Skin of body (tissue), 2 donors: ENCODE measurements around the gene COL6A5. TPM values are rescaled to one million over a fixed set of nuclear protein-coding genes. Genes with fewer than 3 reads are reported as not detected.
"Not testable (repeated sequence)": the region's sequence is repeated elsewhere in the genome, so short reads cannot be mapped to it uniquely, and the experiment has no call there.

Experiments used
- DNase-seq: peaks from one replicate; lab custom pipeline; 2025; lab: John Stamatoyannopoulos, UW
- total RNA-seq: library from RNA; depleted of rRNA; stranded (reverse); fragments of >200 nt; gene quantifications from one replicate; pipeline ENCODE4 v1.2.3, GENCODE V29; 2014

Gene COL6A5
- total RNA-seq, 1 donor from 2014 or later: 0.30 TPM

DNA sequence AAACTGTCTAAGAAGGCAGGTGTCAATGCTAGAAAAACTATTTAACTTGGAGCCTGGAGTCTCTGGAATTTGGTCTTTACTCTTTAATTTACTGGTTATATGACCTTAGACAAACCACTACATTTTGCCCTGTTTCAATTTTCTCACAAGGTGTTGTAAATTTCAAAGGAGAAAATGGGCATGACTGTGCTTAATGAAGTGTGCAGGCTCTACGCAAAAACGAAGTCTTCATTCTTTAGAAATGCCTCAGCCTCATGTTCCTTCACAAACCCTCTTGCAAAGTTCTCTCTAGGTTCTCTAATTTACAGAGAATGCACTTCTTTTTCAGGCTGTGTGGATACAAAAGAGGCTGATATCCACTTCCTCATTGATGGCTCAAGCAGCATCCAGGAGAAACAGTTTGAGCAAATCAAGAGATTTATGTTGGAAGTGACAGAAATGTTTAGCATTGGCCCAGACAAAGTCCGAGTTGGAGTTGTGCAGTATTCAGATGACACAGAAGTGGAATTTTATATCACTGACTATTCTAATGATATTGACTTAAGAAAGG lies 39.1 kb downstream of the COL6A5 start:
- DNase-seq: no peak

DNA sequence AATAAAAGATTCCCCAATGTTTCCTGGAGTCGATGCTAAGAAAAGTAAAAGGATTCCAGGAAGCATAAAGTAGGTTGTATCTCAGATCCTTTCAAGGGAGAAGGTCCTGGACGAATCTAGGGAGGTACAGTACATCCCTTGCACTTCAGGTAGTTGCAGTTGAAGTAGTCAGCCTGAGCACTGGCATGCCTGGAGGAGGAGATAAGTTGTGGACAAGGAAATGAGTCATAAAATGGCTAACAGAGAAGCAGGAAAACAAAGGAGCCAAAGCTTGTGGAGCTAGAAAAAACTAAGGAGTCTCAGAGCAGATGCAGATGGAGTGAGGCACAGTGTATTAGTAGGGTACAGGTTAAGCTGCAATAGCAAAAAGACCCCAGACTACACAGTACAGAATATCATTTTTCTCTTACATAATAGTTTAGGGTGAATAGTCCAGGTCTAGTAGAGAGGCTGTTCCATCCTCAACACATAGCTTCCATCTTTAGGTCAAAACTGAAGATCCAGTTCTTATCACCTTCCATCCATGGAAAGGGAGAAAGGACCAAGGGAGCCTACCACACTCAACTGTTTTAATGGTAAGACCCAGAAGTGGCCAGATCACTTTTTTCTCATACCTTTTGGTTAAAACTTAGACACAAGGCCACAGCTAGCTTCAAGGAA lies 41.3 kb downstream of the COL6A5 start:
- DNase-seq: no peak

DNA sequence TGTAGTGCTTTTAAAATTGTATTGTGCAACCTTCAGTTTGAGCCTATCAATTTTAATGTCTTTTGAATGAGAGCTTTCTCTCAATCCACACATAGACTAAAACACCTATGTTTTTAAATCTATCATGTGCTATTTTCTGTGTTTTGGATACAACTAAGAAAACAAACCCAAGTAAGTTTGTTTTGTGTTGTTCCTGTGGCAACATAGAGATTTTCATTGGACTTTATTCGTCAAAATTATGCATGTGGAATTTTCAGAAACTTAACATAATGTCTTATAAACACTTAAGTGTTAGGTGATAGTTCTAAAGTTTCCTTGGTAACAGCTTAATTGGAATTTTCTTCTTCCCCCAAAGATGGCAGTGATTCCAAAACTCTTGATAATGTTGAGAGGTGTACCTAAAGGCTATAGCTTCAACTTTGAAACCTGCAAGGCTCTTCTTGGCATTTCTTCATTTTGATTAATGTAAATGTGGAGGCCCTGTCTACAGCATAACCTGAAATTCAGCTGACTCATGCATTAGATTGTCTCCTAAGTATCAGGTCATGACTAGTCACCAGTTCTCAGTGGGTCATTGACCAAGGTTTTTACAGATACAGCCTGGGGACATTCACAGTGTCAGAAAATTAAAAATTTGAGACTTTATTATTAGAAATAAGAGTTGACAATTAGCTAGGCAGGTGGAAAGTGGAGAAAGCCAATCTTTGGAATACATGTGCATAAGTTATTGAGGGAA lies 44.4 kb downstream of the COL6A5 start:
- no peak for DNase-seq

DNA sequence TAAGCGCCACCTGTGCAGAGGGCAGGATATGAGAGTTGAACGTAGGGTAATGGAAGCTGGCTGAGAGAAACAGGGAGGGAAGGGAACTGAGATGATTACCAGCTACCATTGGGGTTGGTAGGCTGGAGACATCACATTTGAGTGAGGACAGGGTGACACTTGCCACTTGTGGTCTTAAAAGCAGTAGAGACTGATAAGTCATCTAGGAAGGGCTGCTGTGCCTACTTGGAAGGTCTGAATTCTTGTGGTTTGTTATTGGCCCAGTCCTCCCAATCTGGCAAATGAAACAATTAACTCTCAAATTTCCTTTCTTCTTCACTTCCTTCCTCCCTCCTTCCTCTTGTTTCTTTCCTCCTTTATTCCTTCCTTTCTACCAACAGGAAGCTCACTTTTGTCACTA lies 46.8 kb downstream of the COL6A5 start:
- DNase-seq: no peak

DNA sequence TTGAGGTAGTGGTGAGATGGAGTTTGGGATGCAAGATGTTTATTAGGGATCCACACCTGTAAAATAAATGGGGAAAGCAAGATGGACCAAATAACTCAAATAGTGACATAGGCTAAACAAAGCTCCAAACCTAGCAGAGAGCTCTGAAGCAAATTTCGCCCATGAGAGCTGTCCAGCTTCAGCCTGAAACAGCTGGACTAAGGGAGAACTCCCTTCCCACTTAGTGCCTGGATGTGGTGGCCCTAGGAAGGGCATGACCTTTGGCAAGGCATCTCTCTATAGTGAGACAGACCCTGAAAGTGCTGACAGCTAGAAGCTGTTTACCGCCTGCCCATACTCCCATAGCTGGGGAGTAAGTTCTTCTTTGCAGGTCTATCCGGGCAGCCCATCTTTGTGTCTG lies 48.1 kb downstream of the COL6A5 start:
- no peak for DNase-seq

DNA sequence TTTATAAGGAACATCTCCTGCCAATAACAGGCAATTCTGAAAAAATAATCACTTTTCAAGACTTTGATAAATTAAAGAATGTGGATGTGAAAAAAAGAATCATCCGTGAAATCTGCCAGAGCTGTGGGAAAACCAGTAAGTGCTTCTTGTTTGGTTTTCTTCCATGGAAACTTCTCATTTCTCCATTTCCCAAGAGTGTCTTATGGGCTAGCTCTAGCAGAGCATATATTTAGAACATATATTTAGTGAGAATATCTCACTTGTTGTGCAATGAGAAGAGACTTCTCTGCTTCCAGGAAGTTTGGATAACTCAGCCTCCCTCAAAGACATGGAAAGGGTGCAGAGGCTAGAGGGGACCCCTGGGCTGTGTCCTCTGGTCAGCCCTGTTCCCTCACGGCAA lies 49.9 kb downstream of the COL6A5 start:
- peak; percentile 24 for DNase-seq

DNA sequence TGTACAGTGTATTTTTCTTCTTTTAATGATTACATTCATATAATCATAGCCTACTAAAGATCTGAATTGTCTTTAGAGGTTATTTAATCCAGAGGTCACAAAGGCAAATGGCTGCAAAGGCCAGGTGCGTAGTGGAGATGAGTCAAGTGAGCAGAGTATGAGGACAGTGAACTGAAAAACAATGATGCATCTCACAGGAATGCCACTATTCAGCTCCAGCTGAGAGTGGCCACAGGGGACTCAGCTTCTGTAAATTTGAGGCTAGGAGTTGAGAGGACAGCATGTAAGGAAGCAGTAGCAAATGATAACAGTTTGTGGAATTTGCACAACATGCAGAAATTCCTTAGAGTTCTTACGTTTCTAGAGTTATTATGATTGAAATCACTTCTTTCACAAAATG lies 50.4 kb downstream of the COL6A5 start:
- DNase-seq: no peak

DNA sequence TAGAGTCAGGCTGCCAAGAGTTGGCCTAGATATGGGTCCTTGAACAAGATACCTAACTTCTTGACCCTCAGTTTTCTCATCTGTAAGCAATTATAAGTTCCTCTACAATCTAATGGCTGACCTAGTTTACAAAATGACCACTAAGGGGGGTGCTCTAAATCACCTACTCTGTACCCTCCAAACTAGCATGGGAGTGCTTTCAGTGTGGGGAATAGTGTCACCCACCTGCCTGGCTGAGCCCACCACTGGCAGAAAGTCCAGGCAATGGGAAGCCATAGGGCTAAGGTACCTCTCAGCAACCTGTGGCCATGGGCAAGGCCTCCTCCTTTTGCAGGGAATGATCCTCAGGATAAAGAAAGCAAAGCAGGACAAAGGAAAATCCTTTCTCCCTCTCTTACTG lies 58.9 kb downstream of the COL6A5 start:
- no peak for DNase-seq

DNA sequence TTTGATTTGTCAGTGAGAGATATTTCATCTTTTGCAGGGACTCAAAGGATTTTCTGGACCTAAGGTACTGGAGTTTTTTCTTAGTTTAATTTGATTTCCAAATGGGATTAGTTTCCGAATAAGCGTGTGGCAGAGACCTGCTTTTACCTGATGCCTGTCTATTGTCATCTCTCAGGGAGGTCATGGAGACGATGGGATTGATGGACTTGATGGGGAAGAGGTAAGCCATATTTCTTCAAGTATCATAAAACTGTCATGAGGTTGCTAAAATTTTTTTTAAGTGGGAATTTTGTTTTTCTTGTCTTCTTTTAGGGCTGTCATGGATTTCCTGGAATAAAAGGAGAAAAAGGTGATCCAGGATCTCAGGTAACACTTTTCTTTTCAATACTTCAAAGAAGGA lies 60.5 kb downstream of the COL6A5 start:
- DNase-seq: no peak

DNA sequence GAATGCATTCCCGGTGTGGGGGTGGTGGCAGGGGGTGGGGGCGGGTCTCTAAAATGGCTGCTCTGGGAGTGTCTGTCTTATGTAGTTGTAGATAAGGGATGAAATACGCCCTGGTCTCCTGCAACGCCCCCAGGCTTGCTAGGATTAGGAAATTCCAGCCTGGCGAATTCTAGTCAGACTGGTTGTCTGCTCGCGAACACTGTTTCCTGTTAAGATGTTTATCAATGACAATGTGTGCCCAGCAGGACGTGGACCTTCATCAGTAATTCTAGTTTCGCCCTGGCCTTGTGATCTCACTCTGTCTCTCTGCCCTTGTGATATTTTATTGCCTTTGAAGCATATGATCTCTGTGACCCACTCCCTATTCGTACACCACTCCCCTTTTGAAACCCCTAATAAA lies 62.8 kb downstream of the COL6A5 start:
- not testable (repeated sequence) for DNase-seq

DNA sequence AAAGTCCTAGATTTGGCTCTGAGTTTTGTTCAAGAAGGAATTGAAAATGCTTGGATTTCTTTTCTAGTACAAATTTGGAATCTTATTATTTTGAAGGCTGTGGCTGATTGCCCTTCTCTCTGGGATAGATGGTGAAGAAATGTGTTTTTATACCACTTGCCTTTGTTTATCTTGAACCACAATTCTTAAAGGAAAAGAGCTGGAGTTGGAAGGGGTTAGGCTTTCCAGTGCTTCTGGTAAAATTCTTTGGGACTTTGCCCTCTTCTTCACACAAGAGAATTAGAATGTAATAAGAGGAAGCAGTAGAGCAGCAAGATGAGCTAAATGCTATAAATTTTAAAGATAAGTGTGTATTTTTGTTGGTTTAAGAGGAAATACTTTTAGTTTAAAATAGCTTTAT lies 65.8 kb downstream of the COL6A5 start:
- DNase-seq: no peak

DNA sequence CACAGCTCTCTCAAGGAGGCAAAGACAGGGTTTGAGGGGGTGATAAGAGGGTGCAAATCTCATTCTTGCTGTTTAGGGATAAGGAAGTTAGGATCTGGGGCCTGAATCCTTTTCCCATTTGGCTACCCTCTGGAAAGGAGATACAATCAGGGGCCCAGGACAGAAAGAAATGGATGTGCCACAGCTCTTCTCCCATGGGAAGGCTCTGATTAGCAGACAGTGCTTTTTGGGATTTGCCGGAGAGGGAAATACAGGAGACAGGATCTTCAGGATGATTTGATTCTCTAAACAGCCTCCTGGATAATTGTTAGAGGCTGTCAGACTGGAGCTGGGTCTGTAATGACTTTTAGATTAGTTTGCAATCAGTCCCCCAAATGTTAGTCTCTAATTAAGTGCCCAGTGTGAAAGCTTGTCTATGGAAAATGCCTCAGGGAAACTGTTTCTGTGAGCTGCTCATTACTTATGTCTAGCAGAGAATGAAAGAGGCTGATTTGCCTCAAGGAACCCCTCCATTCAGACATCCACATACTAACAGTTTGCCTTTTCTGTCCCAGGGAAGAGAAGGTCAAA lies 67.6 kb downstream of the COL6A5 start:
- no peak for DNase-seq

DNA sequence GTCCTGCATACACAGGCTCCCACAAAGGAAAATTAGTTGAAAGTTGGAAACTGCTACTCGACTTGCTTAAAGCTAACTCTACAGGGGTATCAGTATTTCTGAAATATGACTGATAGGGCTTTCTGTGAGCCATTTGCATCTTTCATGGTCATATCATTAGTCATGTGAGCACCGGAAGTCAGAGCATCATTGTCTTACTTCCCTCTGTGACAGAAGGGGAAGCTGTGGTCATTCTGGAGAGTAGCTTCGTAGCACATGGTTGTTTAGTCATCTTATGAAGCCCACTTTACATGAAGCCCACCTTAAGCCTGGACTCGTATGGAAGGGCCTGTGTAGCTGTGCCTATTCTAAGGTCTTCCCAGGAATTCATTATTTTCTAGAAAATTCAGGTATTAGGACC lies 69.0 kb downstream of the COL6A5 start:
- DNase-seq: no peak

DNA sequence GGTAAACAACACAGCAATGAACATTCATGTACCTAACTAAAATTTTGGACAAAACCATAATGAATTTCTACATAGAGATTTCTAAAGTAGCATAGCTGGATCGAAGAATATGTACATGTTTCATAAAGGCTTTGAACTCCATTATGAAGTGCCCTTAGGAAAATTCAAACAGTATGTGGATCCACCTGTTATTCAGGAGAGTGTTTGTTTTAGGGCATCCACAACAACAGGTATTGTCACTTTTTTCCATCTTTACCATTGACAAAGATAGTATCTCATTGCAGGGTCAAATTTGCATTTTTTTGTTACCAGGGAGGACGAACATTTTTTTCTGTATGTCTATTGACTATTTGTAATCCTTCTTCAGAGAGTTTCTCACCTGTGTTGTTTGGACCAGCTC lies 75.0 kb downstream of the COL6A5 start:
- no peak for DNase-seq

DNA sequence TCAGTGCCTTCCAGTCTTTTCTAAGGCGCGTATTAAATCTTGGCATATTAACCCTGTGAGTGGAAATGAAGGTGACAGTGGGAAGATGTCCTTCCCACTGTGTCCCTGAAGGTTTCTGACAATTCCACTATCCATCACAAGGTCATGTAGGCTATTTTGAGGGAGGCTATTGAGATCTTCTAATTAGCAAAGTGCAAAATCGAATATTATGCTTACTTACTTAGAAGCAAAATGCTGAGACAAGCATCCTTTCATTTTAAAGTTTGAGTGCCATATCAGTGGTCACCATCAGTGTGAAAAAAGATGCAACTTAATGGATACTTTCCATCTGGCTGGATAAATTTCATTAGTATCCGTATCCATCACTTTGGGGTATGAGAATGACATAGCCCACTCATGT lies 77.6 kb downstream of the COL6A5 start:
- DNase-seq: no peak

DNA sequence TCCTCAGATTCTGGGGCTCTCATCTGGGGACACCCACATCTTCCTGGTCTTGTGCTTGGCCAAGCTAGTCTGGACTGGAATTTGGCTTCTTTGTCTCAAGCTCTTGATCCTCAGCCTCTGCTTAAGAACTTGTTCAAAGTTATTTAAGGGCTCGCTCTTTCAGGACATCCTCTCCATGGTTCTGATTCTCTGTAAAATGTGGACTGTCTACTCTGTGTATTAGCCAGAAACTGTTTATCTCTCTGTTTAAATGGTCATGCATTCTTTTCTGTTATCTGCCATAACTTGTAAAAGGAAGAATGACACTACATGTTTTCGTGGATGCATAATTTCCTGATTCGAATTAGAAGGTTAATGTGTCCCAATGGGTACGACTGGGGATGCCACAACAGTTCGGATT lies 79.4 kb downstream of the COL6A5 start:
- DNase-seq: peak; percentile 25

DNA sequence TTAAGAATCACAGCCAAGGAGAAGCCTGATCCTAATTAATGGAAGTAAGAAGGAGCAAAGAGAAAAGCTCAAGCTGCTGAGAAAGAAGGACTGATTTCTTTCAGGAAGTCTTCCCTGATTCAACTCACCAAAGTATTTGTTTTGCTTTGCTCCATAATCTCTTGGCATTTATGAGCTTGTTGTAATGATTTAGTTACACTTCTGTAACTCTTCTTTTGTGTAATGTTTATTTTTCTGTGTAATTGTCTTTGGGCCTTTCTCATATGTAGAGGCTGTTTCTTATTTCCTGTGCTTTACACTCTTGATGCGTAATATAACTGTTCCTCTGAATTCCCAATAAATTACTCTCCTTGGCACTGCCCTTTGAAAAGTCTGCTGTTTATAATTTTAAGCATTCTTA lies 80.0 kb downstream of the COL6A5 start:
- peak; percentile 74 for DNase-seq

DNA sequence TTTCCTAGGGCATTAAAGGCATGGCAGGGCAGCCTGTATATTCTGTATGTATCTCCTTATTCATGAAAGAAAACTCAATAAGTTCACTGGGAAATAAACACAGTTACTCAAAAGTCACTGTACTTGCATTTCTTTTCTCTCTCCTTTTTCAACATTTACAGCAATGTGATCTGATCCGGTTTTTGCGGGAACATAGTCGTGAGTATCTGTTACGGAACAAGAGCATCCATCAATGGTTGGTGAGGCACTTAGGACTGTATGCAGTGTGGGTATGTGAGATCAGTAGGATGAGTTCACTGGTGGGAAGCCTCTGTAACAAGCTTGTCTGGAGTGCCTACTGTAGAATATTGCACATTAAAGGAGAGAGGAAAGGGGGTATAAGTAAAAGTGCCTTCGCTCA lies 80.7 kb downstream of the COL6A5 start:
- no peak for DNase-seq

DNA sequence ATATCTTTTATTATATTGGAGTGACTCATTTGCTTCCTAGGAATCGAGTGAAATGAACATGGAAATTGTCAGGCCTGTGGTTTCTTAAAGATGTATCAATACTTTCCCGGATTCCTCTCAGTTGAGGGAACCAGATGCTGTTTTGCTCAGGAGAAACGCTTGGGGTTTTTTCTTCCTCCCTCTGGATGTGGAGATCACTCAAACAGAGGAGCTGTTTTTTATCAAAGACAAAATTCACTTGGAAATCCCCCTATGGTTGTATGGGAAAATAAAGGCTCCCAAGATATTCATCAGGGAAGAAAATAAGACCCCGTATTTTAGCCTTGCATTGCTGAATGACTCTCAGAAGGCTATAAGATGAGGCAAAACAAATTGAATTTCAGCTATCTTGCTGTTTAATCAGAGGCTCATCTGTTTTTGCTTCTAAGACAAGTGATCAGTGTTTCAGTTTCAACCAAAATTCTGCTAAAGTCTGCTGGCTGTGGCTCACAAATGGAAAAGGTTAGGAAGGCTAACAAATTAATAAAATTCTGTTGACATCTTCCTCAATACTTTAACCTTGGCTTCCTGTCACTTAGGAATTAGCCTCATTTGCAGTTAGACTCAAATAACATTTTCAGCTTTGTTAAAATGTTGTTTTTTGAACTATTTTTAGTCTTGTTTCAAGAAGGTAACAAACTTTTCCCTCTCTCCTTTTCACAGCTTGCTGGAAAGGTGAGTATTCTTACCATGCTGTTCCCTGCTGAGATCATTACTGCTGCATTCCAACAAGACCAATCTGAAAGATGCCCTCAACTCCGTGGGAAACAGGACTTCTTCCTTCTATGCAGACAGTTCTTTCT lies 83.6 kb downstream of the COL6A5 start:
- DNase-seq: peak; percentile 65

DNA sequence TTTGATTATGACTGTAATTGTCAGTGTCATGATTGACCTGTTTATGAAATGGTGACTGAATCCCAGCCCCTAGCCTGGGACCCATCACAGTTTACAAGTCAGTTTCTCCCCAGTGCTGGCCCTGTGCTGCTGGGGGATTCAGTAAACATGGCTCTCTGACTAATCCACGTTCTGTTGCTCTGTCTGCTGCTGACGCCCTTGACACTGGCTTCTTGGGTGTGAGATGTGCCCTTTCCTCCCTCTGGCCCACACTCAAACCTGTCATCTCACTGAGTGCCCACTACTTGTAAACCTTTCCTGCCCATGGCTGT lies 84.2 kb downstream of the COL6A5 start:
- no peak for DNase-seq

DNA sequence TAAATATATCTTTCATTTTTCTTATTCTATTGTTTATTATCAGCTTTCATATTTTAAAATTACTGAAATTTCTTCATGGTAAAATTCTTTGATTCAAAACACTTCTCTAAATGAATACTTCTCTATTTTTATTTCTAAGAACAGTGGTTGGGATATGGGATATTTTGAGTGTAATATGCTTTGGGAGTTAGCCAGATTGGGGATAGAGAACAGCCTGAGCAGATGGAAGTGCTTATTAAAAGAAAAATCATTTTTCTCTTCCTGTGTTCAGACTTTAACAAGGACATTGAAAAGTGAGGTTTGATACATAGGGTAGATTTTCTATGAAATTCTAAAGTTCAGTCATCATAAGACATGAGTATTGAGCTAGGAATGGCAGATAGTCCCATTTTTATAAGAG lies 84.8 kb downstream of the COL6A5 start:
- DNase-seq: no peak

DNA sequence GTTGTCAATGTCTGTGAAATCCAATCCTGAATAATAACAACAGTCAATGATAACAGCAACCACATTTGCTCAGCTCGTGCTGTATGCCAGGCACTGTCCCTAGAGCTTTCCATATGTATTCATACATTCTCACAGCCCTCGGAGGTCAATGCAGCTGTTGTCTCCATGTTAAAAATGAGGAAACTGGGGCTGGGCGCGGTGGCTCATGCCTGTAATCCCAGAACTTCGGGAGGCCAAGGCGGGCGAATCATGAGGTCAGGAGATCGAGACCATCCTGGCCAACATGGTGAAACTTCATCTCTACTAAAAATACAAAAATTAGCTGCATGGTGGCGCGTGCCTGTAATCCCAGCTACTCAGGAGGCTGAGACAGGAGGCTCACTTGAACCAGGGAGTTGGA lies 86.6 kb downstream of the COL6A5 start:
- not testable (repeated sequence) for DNase-seq
